GM12875 (cell line): ENCODE data around the gene AKR7A2.
"Not testable (repeated sequence)": the region's sequence is repeated elsewhere in the genome, so short reads cannot be mapped to it uniquely, and the experiment has no call there.

Experiments used
- H3K4me3 ChIP-seq: one replicate; pipeline ENCODE4 v1.5.1; 2011; ENCODE audit warnings: low read depth, low read length, control low read depth
- TF ChIP-seq, protein P1 (sequence below): IDR thresholded peaks from 2 replicates; pipeline ENCODE4 v1.5.1; 2011; ENCODE audit warnings: low read depth, mild to moderate bottlenecking, control low read depth, inconsistent platforms, low read length, moderate library complexity, borderline replicate concordance; ENCODE audit not compliant: insufficient read depth

AKR7A2 gene

DNA sequence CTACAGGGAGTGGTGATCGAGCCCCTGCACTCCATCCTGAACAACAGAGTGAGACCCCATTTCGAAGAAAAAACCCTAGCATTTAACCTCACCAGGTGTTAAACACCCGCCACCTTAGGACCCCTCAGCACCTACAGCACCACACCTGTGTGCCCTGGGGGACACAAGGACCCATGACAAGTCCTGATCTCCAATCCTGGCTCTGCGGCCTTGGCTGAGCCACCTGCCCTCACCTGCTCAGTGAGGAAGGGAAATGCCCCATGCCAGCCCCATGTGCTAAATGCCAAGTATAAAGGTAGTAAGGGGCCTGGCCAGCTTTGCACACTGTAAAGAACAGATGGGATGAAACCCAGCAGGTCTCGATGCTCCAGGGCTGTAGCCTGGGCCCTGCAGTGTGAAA lies 49.2 kb downstream of the AKR7A2 start:
- TF ChIP-seq, protein P1, sequence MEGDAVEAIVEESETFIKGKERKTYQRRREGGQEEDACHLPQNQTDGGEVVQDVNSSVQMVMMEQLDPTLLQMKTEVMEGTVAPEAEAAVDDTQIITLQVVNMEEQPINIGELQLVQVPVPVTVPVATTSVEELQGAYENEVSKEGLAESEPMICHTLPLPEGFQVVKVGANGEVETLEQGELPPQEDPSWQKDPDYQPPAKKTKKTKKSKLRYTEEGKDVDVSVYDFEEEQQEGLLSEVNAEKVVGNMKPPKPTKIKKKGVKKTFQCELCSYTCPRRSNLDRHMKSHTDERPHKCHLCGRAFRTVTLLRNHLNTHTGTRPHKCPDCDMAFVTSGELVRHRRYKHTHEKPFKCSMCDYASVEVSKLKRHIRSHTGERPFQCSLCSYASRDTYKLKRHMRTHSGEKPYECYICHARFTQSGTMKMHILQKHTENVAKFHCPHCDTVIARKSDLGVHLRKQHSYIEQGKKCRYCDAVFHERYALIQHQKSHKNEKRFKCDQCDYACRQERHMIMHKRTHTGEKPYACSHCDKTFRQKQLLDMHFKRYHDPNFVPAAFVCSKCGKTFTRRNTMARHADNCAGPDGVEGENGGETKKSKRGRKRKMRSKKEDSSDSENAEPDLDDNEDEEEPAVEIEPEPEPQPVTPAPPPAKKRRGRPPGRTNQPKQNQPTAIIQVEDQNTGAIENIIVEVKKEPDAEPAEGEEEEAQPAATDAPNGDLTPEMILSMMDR, result no peak
- no peak overlapping the region for H3K4me3 ChIP-seq

- TF ChIP-seq, protein P1, result no peak
- H3K4me3 ChIP-seq, result no peak overlapping the region
These were observed 49.9 kb downstream of the AKR7A2 start for GRCh38 chr1:19262047-19262446.

GRCh38 chr1:19260211-19261138 lies 51.5 kb downstream of the AKR7A2 start:
- TF ChIP-seq, protein P1, result no peak
- H3K4me3 ChIP-seq, result no peak overlapping the region

DNA sequence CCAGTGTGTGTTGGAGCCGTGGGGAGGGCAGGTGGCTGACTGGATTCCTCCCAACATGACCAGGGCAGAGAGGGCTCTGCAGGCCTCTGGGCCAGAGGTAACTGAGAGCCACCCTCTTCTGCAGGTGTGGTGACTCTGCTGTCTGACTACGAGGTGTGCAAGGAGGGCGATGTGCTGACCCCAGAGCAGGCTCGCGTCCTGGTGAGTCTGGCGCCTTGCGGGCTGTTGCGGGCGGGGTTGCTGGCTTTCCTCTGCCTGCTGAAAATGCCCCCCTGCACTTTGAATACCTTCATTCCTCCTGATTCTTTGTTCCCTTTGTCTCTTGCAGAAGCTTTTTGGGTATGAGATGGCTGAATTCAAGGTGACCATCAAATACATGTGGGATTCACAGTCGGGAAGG lies 53.6 kb downstream of the AKR7A2 start:
- H3K4me3 ChIP-seq, result no peak overlapping the region
- TF ChIP-seq, protein P1, result no peak

GRCh38 chr1:19257178-19257914 lies 54.6 kb downstream of the AKR7A2 start:
- TF ChIP-seq, protein P1, result no peak
- H3K4me3 ChIP-seq, result no peak overlapping the region

GRCh38 chr1:19256301-19256700 lies 55.6 kb downstream of the AKR7A2 start:
- not testable (repeated sequence) for H3K4me3 ChIP-seq

DNA sequence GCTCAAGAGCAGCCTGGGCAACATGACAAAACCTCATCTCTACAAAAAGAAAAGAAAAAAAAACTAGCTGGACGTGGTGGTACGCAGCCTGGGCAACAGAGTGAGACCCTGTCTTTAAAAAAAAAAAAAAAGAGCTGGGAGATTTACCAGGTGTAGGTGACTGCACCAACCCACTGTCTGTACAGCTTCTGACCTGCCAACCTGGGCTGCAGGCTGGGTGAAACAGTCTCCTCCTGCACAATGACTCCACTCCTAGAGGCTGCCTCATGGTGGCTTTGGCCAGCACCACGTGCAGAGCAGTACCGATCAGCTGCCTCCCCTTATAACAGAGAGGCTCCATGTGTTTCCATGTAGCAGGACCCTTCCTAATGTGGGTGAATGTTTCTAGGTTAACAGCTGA lies 56.7 kb downstream of the AKR7A2 start:
- no peak overlapping the region for H3K4me3 ChIP-seq
- TF ChIP-seq, protein P1, result no peak
